ENCODE data around the gene KCTD15. TPM values are rescaled to one million over a fixed set of nuclear protein-coding genes. Genes with fewer than 3 reads are reported as not detected.

The KCTD15 gene
- total RNA-seq, 2 experiments from 2014 or later = 8.7 to 9.6 TPM

GRCh38 chr19:33772102-33772857, 24.4 kb upstream of the KCTD15 start:
- Mint-ChIP-seq H3K9me3 (ENCODE audit: low read depth) (no peaks in the 10 kb centered on the region), H3K27ac (no peak overlapping the region), H3K4me3 (no peak overlapping the region), H3K4me1 (no peaks in the 10 kb centered on the region), H3K36me3 (ENCODE audit: low read depth) (no peaks in the 10 kb centered on the region), H3K27me3 (peaks cover 12% of the 10 kb centered on the region)
- ATAC-seq (no peak), DNase-seq (no peak)
- intact Hi-C loops (cut with DNase I, micrococcal nuclease) = loop anchor here in 1 of 2 experiments (5.0 kb wide), 1 partner anchor 535 kb away; no protein-coding TSS in a partner anchor
- POLR2A ChIA-PET = no interaction called here
- CTCF ChIA-PET = interaction anchor here (1.6 to 2.5 kb wide), 3 partner anchors 324 to 342 kb away, joined by 6 to 12 read pairs (median 8); no protein-coding TSS in a partner anchor

- ChIA-PET CTCF (interaction anchor here (1.1 to 2.5 kb wide), 2 partner anchors 343 to 357 kb away, joined by 4 to 12 read pairs; no protein-coding TSS in a partner anchor), POLR2A (no interaction called here)
- H3K9me3 Mint-ChIP-seq (ENCODE audit: low read depth) = no peaks in the 10 kb centered on the region
- no peak overlapping the region for H3K27ac Mint-ChIP-seq
- no peaks in the 10 kb centered on the region for H3K4me1 Mint-ChIP-seq
- H3K27me3 Mint-ChIP-seq = peaks cover 12% of the 10 kb centered on the region
- DNase-seq (no peak), ATAC-seq (no peak)
- H3K36me3 Mint-ChIP-seq (ENCODE audit: low read depth) = no peaks in the 10 kb centered on the region
- intact Hi-C loops (cut with DNase I, micrococcal nuclease) = loop anchor here in 1 of 2 experiments (5.0 kb wide), 1 partner anchor 536 kb away; no protein-coding TSS in a partner anchor
- no peak overlapping the region for H3K4me3 Mint-ChIP-seq
These were observed 23.9 kb upstream of the KCTD15 start for GRCh38 chr19:33772858-33773180.

GRCh38 chr19:33773704-33774624, 22.7 kb upstream of the KCTD15 start:
- ATAC-seq (no peak), DNase-seq (no peak)
- Mint-ChIP-seq H3K36me3 (ENCODE audit: low read depth) (no peaks in the 10 kb centered on the region), H3K27ac (no peak overlapping the region), H3K9me3 (ENCODE audit: low read depth) (no peaks in the 10 kb centered on the region), H3K4me3 (no peak overlapping the region), H3K27me3 (peaks cover 19% of the 10 kb centered on the region), H3K4me1 (peaks cover 3% of the 10 kb centered on the region)
- intact Hi-C loops (cut with DNase I, micrococcal nuclease) = loop anchor here in 1 of 2 experiments (5.0 kb wide), 1 partner anchor 537 kb away; no protein-coding TSS in a partner anchor
- ChIA-PET POLR2A (no interaction called here), CTCF (interaction anchor here (0.5 to 1.1 kb wide), 4 partner anchors 90 to 372 kb away, joined by 3 to 5 read pairs (median 4); no protein-coding TSS in a partner anchor)

- peaks cover 3% of the 10 kb centered on the region for H3K4me1 Mint-ChIP-seq
- CTCF ChIA-PET = interaction anchor here (0.5 to 0.7 kb wide), 2 partner anchors 89 to 372 kb away, joined by 3 read pairs; no protein-coding TSS in a partner anchor
- POLR2A ChIA-PET = no interaction called here
- H3K27me3 Mint-ChIP-seq = peaks cover 22% of the 10 kb centered on the region
- no peak overlapping the region for H3K27ac Mint-ChIP-seq
- DNase-seq (no peak), ATAC-seq (no peak)
- H3K9me3 Mint-ChIP-seq (ENCODE audit: low read depth) = no peaks in the 10 kb centered on the region
- intact Hi-C loops (cut with DNase I, micrococcal nuclease) = loop anchor here in 1 of 2 experiments (5.0 kb wide), 1 partner anchor 537 kb away; no protein-coding TSS in a partner anchor
- no peaks in the 10 kb centered on the region for H3K36me3 Mint-ChIP-seq (ENCODE audit: low read depth)
- H3K4me3 Mint-ChIP-seq = no peak overlapping the region
These were observed 21.9 kb upstream of the KCTD15 start for GRCh38 chr19:33774751-33775150.

GRCh38 chr19:33775731-33776487, 20.8 kb upstream of the KCTD15 start:
- no peak overlapping the region for H3K27ac Mint-ChIP-seq
- ATAC-seq (no peak), DNase-seq (no peak)
- H3K4me3 Mint-ChIP-seq = no peak overlapping the region
- POLR2A ChIA-PET = no interaction called here
- intact Hi-C loops (cut with DNase I, micrococcal nuclease) = no loop called here
- peaks cover 3% of the 10 kb centered on the region for H3K4me1 Mint-ChIP-seq
- H3K36me3 Mint-ChIP-seq (ENCODE audit: low read depth) = no peaks in the 10 kb centered on the region
- peaks cover 26% of the 10 kb centered on the region for H3K27me3 Mint-ChIP-seq
- no peaks in the 10 kb centered on the region for H3K9me3 Mint-ChIP-seq (ENCODE audit: low read depth)
- CTCF ChIA-PET = no interaction called here

- H3K27ac Mint-ChIP-seq = no peak overlapping the region
These were observed 19.3 kb upstream of the KCTD15 start for GRCh38 chr19:33777351-33777750.

GRCh38 chr19:33777753-33778088, 18.9 kb upstream of the KCTD15 start:
- POLR2A ChIA-PET = no interaction called here
- ATAC-seq (no peak), DNase-seq (no peak)
- Mint-ChIP-seq H3K4me3 (no peak overlapping the region), H3K27ac (no peak overlapping the region), H3K36me3 (ENCODE audit: low read depth) (no peaks in the 10 kb centered on the region), H3K4me1 (peaks cover 3% of the 10 kb centered on the region), H3K9me3 (ENCODE audit: low read depth) (no peaks in the 10 kb centered on the region), H3K27me3 (peaks cover 25% of the 10 kb centered on the region)
- intact Hi-C loops (cut with DNase I, micrococcal nuclease) = loop anchor here (1.0 to 2.0 kb wide), 8 partner anchors 18 to 935 kb away; partner anchors contain the start of gene PEPD (in 1 of the 2)
- CTCF ChIA-PET = interaction anchor here (0.6 to 1.9 kb wide), 65 partner anchors 9 to 747 kb away, joined by 3 to 43 read pairs (median 4); partner anchors contain the start of genes KCTD15 and PEPD

More at GRCh38 chr19:33777351-33777750, 19.3 kb upstream of the KCTD15 start:
- DNase-seq (no peak), ATAC-seq (no peak)
- Mint-ChIP-seq H3K4me1 (peaks cover 3% of the 10 kb centered on the region), H3K9me3 (ENCODE audit: low read depth) (no peaks in the 10 kb centered on the region), H3K36me3 (ENCODE audit: low read depth) (no peaks in the 10 kb centered on the region), H3K4me3 (no peak overlapping the region), H3K27me3 (peaks cover 25% of the 10 kb centered on the region)
- intact Hi-C loops (cut with DNase I, micrococcal nuclease) = no loop called here
- ChIA-PET CTCF (interaction anchor here (0.6 to 1.9 kb wide), 59 partner anchors 8 to 541 kb away, joined by 3 to 43 read pairs (median 4); partner anchors contain the start of genes KCTD15 and PEPD), POLR2A (no interaction called here)

- Mint-ChIP-seq H3K27ac (no peak overlapping the region), H3K27me3 (peaks cover 25% of the 10 kb centered on the region), H3K4me1 (peaks cover 3% of the 10 kb centered on the region), H3K4me3 (no peak overlapping the region), H3K9me3 (ENCODE audit: low read depth) (no peaks in the 10 kb centered on the region), H3K36me3 (ENCODE audit: low read depth) (no peaks in the 10 kb centered on the region)
- ATAC-seq (peak; percentile 98), DNase-seq (peak; percentile 92)
- CTCF ChIA-PET = interaction anchor here (0.6 to 1.9 kb wide), 71 partner anchors 9 to 747 kb away, joined by 3 to 43 read pairs (median 4); partner anchors contain the start of genes KCTD15 and PEPD
- intact Hi-C loops (cut with DNase I, micrococcal nuclease) = loop anchor here (1.0 to 2.0 kb wide), 8 partner anchors 17 to 935 kb away; partner anchors contain the start of gene PEPD (in 1 of the 2)
- POLR2A ChIA-PET = no interaction called here
These were observed 18.4 kb upstream of the KCTD15 start for GRCh38 chr19:33778089-33778791.

- H3K36me3 Mint-ChIP-seq (ENCODE audit: low read depth) = no peaks in the 10 kb centered on the region
- POLR2A ChIA-PET = no interaction called here
- no peak overlapping the region for H3K4me3 Mint-ChIP-seq
- no peaks in the 10 kb centered on the region for H3K9me3 Mint-ChIP-seq (ENCODE audit: low read depth)
- peaks cover 3% of the 10 kb centered on the region for H3K4me1 Mint-ChIP-seq
- CTCF ChIA-PET = interaction anchor here (1.0 to 2.3 kb wide), 3 partner anchors 9 to 317 kb away, joined by 3 to 8 read pairs (median 3); no protein-coding TSS in a partner anchor
- ATAC-seq (no peak), DNase-seq (no peak)
- H3K27me3 Mint-ChIP-seq = peaks cover 25% of the 10 kb centered on the region
- intact Hi-C loops (cut with DNase I, micrococcal nuclease) = loop anchor here in 1 of 2 experiments (2.0 kb wide), 2 partner anchors 261 to 933 kb away; no protein-coding TSS in a partner anchor
- no peak overlapping the region for H3K27ac Mint-ChIP-seq
These were observed 16.8 kb upstream of the KCTD15 start for GRCh38 chr19:33779849-33780248.

GRCh38 chr19:33780251-33780650, 16.4 kb upstream of the KCTD15 start:
- Mint-ChIP-seq H3K36me3 (ENCODE audit: low read depth) (no peaks in the 10 kb centered on the region), H3K27me3 (peaks cover 25% of the 10 kb centered on the region), H3K4me3 (no peak overlapping the region), H3K27ac (no peak overlapping the region), H3K4me1 (peaks cover 3% of the 10 kb centered on the region), H3K9me3 (ENCODE audit: low read depth) (no peaks in the 10 kb centered on the region)
- ChIA-PET POLR2A (no interaction called here), CTCF (interaction anchor here (1.0 to 2.3 kb wide), 3 partner anchors 9 to 316 kb away, joined by 3 to 8 read pairs (median 3); no protein-coding TSS in a partner anchor)
- ATAC-seq (no peak), DNase-seq (no peak)
- intact Hi-C loops (cut with DNase I, micrococcal nuclease) = no loop called here
